Liver (tissue), 3 donors: ENCODE results near the gene KCNQ1.

ENCODE experiments used
- CTCF ChIP-seq: fragments of 150-350 bp; IDR thresholded peaks from 2 replicates; pipeline ENCODE4 v1.5.1; 2017; ENCODE audit warnings: improper control_type of control experiment, low read depth, low read length; ENCODE audit not compliant: missing input control
- GABPA ChIP-seq, 2 donors: IDR thresholded peaks in 1 of 2; conservative IDR thresholded peaks in 1 of 2; 2 replicates each; pipeline ENCODE4 v1.6.1; 2016; ENCODE audit warnings: antibody characterized with exemption in 2 of 2, mild to moderate bottlenecking in 1 of 2, moderate library complexity in 1 of 2
- RAD21 ChIP-seq, 2 donors: IDR thresholded peaks; 2 replicates each; pipeline ENCODE4 v1.6.1; 2016; ENCODE audit warnings: antibody characterized with exemption in 2 of 2, mild to moderate bottlenecking in 2 of 2
- REST ChIP-seq: IDR thresholded peaks from 2 replicates; pipeline ENCODE4 v1.6.1; 2016; ENCODE audit warnings: antibody characterized with exemption, mild to moderate bottlenecking
- donor health status: healthy.
- donor health status: healthy.

DNA sequence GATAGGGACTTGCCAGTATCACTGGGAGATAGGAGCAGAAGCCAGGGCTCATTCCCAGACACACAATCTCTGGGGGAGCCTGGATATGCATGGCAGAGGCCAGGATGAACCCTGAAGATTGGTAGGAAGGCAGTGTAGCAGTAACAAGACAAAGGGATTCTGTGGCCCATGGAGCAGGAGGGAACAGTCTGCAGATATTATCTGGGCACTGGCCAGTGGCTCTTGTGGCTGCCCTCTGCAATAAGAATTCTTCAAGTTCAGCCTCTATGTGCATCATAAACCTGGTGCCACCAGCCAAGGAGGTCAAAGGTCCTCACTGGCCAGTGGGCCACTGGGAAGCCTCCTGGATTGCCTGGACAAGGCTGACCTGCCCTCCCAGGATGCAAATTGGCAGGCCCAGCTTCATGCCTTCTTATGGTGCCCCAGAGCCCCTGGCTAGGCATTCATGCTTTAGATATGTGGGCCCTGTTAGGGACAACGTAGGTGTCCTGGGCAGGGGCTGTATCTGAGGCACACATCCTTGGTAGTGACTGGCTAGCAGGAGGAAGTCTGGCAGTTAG lies 225.8 kb downstream of the KCNQ1 start:
- TF ChIP-seq CTCF, result no peak
- no peak for TF ChIP-seq REST
- TF ChIP-seq GABPA (IDR thresholded peaks at IDR 0.05 in 1 of 2, conservative IDR thresholded peaks at IDR 0.05 in 1 of 2), result no peak
- TF ChIP-seq RAD21 (IDR thresholded peaks at IDR 0.05), result no peak
